Measurements from ENCODE around the gene TRIM65. TPM values are rescaled to one million over a fixed set of nuclear protein-coding genes. Genes with fewer than 3 reads are reported as not detected.

Gene TRIM65
- 14.9 and 17.5 TPM in 2 replicates for total RNA-seq

GRCh38 chr17:75896415-75897159 is at the start of gene TRIM65:
TRIM65 (minus strand) TSS chr17:75896951; CDS start chr17:75896937, 14 bp downstream.

GRCh38 chr17:75940727-75941441 is 44.1 kb upstream of the TRIM65 start, which contains the start of gene FBF1:
FBF1 (minus strand) TSS chr17:75941042; CDS start chr17:75938149, 2,893 bp downstream.

GRCh38 chr17:75904749-75905521 is 8.2 kb upstream of the TRIM65 start, which contains the start of gene MRPL38:
MRPL38 (minus strand) TSS chr17:75904884; CDS start chr17:75904875, 9 bp downstream.

GRCh38 chr17:75878174-75878998 is 18.4 kb downstream of the TRIM65 start, which contains the start of gene TRIM47:
TRIM47 (minus strand) TSS chr17:75878581; CDS start chr17:75878548, 33 bp downstream.

GRCh38 chr17:75855310-75856061 is 41.3 kb downstream of the TRIM65 start, which contains the start of gene WBP2:
WBP2 (minus strand) TSS chr17:75855335; CDS start chr17:75855297, 38 bp downstream.

GRCh38 chr17:75843577-75844529 is 52.9 kb downstream of the TRIM65 start, which contains the start of gene UNC13D:
UNC13D (minus strand) TSS chr17:75844404; CDS start chr17:75844337, 67 bp downstream.

Other genes starting within 250 kb of the TRIM65 start
- 13.2 and 17.3 TPM in 2 replicates for gene RECQL5, start 229.8 kb downstream of the TRIM65 start, total RNA-seq
- gene SAP30BP, start 229.6 kb downstream of the TRIM65 start, total RNA-seq = 50.4 and 65.7 TPM in 2 replicates
- 1,334 and 1,928 TPM in 2 replicates for gene ITGB4, start 175.5 kb downstream of the TRIM65 start, total RNA-seq
- 11.1 TPM in 2 replicates for gene GALK1, start 131.8 kb downstream of the TRIM65 start, total RNA-seq
- 12.9 and 21.5 TPM in 2 replicates for gene UNK, start 112.1 kb downstream of the TRIM65 start, total RNA-seq
- 0.87 and 1.2 TPM in 2 replicates for gene UNC13D, start 52.5 kb downstream of the TRIM65 start, total RNA-seq
- 43.7 and 62.4 TPM in 2 replicates for gene WBP2, start 41.6 kb downstream of the TRIM65 start, total RNA-seq
- gene TRIM47, start 18.4 kb downstream of the TRIM65 start, total RNA-seq = 40.9 and 68.3 TPM in 2 replicates
- gene MRPL38, start 7.9 kb upstream of the TRIM65 start, total RNA-seq = 29.7 and 35.8 TPM in 2 replicates
- gene FBF1, start 44.1 kb upstream of the TRIM65 start, total RNA-seq = 10.8 and 12.0 TPM in 2 replicates
- 17.2 and 20.6 TPM in 2 replicates for gene ACOX1, start 82.2 kb upstream of the TRIM65 start, total RNA-seq
- 13.4 and 17.1 TPM in 2 replicates for gene TEN1, start 82.3 kb upstream of the TRIM65 start, total RNA-seq
- 0.16 and 1.3 TPM in 2 replicates for gene CDK3, start 103.9 kb upstream of the TRIM65 start, total RNA-seq
- 14.2 and 19.4 TPM in 2 replicates for gene EVPL, start 130.4 kb upstream of the TRIM65 start, total RNA-seq
- 33.6 and 38.8 TPM in 2 replicates for gene SRP68, start 175.6 kb upstream of the TRIM65 start, total RNA-seq
- gene GALR2, start 177.8 kb upstream of the TRIM65 start, total RNA-seq = 0.42 TPM in 1 of 2 replicates, not detected in the other
- gene ZACN, start 182.2 kb upstream of the TRIM65 start, total RNA-seq = not detected in 2 replicates
- 45.4 and 52.4 TPM in 2 replicates for gene EXOC7, start 206.8 kb upstream of the TRIM65 start, total RNA-seq
- 0.23 TPM in 1 of 2 replicates, not detected in the other for gene FOXJ1, start 244.3 kb upstream of the TRIM65 start, total RNA-seq

Measured in hair follicular keratinocyte (primary cell).